Activated gamma-delta T cell treated with Interleukin-2 at 50 U/mL for 16 hours (primary cell): ENCODE data around the gene SH3BGRL3.
A peak's percentile ranks its signal among the peaks of the same experiment; 100 is the strongest.
"Not testable (repeated sequence)": the region's sequence is repeated elsewhere in the genome, so short reads cannot be mapped to it uniquely, and the experiment has no call there.

Experiments
- DNase-seq: peaks from one replicate; pipeline ENCODE4 v3.0.0-alpha.2; 2020

Gene SH3BGRL3

DNA sequence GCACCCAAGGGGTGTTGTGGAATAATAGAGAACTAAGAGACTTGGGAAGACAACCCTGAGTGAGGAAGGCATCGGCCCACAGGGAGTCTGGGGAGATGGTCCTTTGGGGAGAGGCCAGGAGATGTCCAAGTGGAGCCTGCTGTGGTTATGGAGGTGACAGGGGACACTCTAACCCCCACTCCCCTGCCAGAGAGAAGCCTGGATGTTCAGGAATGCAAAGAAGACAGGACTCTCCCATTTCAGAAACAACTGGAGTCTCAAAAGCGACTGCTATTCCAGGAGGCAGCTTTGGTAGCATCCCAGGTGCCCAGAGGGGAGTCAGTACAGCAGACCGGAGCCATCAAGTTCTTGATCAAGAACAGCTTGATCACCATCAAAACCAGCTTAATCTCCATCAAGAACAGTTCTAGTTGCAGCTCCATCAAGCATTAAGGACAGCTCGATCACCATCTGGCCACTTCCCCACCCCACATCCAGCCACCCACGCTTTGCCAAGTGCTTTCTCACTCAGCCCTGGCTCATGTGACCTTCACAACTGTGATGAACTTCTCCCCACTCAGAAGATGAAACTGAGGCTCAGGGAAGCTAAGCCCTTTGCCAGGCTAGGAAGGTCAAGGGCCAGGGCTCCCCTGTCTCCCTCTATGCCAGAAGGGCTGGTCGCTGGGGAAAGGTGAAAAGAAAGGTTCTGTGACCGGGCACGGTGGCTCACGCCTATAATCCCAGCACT is 38.6 kb downstream of the SH3BGRL3 start:
- no peak for DNase-seq

DNA sequence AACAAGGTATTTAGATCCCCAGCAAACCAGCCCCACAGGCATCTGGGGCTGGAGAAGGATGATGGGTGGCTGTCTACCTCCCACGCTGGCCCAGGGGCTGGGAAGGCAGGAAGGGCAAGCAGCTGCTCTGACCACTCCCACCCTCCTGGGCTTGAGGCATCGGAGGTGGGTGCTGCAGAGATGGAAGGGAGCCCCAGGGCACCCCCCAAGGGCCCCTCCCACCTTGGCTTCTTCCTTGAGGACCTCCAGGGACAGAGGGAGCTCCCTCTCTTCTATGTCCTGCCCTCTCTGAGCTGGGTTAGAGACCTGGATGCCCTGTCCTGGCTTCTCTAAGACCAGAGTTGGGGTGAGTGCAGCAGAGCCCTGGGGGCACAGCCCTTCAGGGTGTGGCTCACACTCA is 41.0 kb downstream of the SH3BGRL3 start:
- DNase-seq: no peak

DNA sequence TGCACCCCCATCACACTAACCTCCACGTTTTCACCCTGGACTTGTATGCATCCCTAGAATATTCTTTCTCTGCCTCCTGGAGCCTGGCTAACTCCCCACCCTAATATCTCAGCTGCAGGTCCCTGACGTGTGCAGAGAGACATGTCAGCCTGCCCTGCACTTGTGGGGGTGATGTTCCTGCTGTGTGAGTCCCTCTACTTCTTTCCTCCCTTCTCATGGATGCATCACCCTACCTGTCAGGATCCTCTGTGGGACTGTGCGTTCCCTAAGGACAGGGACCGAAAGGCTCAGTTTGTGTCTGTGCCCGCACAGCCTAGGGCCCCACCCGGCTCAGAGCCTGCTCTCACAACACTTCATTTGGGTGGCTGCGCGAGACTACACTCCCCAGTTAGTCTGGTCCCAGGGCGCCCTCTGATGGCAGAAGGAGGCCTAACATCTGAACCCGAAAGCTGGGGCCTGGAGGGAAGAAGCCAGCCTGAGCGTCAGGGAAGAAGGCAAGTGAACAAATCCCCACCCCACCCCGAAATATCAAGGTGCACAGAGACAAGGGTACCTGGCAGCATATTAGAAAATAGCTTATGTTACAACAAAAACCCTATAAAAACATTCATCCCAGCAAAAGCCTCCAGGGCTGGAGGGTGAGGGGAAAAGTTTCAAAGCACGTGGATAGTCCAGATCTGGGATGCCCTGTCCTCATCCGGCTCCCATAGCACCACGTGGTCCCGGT is 41.6 kb downstream of the SH3BGRL3 start:
- peak; percentile 95 for DNase-seq

DNA sequence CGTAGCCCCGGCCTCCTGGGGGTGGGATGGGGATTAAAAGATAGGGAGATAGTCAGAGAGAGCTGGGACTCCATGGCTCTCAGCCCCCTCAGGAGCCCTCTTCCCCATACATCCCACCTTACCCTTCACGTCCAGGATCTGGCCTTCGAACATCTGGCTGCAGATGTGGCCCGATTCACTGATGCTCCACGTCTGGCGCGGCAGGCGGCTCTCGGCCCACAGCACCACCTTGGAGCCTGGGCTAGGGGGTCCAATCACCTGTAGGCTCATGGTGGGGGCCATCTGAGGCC is 42.1 kb downstream of the SH3BGRL3 start:
- DNase-seq: no peak

DNA sequence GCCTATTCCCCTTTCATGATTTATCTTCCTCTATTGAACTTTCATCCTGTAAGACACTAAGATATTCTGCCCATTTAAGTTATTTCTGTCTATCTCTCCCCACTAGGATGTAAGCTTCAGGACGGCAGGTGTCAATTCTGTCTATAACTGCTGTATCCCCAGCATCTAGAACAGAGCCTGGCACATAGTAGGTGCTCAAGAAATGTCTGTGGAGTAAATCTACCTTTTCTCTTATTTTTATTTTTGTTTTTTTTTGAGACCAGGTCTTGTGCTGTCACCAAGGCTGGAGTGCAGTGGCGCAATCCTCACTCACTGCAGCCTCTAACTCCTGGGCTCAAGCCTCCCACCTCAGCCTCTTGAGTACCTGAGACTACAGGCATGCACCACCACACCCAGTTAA is 43.5 kb downstream of the SH3BGRL3 start:
- no peak for DNase-seq

DNA sequence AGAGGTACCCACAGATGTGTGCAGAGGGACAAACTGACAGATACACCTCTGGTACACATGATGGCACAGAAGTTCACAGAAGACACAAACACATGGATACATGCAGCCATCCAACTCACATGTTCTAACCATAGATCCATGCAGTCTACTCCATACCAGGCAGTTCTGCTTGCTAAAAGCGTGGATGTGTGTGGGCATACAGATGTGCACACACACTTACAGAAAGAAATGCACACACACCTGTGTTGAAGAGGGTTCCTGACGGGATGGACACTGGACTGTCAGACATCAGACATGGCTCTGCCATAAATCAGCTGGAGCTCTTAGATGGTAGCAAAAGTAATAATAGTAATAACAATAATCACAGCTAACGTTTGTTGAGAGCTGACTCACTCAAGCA is 44.7 kb downstream of the SH3BGRL3 start:
- DNase-seq: no peak

DNA sequence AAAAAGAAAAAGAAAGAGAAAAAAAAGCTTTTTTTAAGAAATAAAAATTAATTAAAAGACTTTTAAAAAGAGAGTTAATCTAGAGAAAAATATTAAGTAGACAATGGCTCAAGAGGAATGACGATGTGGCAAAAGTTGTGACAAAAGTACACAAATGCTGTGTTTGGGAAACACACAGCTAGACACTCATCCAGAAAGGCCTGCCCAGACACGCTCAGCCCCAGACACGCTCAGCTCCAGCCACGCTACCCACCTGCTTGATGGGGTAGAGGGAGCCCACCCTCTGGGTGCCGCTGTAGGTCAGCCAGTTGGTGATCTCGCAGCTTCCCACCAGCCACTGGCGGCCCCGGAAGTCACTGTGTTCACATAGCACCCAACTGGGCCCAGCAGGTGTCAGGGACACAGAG is 48.1 kb downstream of the SH3BGRL3 start:
- DNase-seq: no peak

DNA sequence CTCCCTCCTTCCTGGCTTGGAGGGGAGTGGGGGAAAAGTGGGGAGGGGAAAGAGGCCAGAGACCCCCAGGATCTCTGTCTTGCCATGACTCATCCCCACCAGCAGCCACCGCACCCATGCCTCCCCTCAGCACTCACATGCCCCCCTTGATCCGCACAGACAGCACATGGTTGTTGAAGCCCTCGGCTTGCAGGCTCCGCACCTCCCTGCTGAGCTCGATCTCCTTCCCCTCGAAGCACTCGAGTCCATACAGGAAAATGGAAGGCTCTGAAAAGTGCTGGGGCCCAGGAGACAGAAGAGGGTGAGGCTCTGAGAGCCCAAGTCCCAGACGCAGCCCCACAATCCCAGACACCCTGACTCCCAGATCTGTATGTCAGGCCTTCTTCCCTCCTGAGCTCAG is 48.7 kb downstream of the SH3BGRL3 start:
- DNase-seq: no peak

DNA sequence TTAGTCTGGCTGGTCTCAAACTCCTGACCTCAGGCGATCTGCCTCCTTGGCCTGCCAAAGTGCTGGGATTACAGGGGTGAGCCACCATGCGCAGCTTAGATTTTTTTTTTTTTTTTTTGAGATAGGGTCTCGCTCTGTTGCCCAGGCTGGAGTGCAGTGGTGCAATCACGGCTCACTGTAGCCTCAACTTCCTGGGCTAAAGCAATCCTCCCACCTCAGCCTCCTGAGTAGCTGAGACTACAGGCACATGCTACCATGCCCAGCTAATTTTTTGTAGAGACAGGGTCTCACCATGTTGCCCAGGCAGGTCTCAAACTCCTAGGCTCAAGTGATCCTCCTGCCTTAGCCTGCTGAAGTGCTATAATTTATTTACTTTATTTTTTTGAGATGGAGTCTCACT is 49.5 kb downstream of the SH3BGRL3 start:
- DNase-seq: not testable (repeated sequence)

DNA sequence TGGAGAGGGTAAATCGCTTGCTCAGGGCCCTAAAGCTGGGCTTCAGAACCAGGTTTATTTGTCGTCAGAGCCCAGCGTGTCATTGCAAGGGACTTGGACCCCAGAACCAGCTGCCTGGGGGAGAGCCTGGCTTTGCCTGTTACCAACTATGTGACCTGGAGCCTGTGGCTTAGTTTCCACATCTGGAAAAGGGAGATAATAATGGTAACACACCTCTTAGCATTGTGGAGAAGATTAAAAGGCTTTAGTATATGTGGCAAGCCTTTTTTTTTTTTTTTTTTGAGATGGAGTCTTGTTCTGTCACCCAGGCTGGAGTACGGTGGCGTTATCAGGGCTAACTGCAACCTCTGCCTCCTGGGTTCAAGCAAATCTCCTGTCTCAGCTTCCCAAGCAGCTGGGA is 50.4 kb downstream of the SH3BGRL3 start:
- no peak for DNase-seq
